ENCODE measurements around the gene SEC16A.
A peak's percentile ranks its signal among the peaks of the same experiment; 100 is the strongest.

The SEC16A gene, protein sequence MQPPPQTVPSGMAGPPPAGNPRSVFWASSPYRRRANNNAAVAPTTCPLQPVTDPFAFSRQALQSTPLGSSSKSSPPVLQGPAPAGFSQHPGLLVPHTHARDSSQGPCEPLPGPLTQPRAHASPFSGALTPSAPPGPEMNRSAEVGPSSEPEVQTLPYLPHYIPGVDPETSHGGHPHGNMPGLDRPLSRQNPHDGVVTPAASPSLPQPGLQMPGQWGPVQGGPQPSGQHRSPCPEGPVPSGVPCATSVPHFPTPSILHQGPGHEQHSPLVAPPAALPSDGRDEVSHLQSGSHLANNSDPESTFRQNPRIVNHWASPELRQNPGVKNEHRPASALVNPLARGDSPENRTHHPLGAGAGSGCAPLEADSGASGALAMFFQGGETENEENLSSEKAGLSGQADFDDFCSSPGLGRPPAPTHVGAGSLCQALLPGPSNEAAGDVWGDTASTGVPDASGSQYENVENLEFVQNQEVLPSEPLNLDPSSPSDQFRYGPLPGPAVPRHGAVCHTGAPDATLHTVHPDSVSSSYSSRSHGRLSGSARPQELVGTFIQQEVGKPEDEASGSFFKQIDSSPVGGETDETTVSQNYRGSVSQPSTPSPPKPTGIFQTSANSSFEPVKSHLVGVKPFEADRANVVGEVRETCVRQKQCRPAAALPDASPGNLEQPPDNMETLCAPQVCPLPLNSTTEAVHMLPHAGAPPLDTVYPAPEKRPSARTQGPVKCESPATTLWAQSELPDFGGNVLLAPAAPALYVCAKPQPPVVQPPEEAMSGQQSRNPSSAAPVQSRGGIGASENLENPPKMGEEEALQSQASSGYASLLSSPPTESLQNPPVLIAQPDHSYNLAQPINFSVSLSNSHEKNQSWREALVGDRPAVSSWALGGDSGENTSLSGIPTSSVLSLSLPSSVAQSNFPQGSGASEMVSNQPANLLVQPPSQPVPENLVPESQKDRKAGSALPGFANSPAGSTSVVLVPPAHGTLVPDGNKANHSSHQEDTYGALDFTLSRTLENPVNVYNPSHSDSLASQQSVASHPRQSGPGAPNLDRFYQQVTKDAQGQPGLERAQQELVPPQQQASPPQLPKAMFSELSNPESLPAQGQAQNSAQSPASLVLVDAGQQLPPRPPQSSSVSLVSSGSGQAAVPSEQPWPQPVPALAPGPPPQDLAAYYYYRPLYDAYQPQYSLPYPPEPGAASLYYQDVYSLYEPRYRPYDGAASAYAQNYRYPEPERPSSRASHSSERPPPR (N-terminal part only)

GRCh38 chr9:136482793-136483588, at the start of gene SEC16A:
TSS of gene SEC16A (minus strand) at chr9:136483040. CDS start at chr9:136477615, 5,425 bp downstream.
- DNase-seq = peak; percentile 80 to 94

- no peak for DNase-seq
Observed at GRCh38 chr9:136531904-136532798, 49.3 kb upstream of the SEC16A start.

GRCh38 chr9:136531186-136531903, 48.5 kb upstream of the SEC16A start:
- DNase-seq = no peak

- no peak for DNase-seq
Observed at GRCh38 chr9:136530461-136531089, 47.7 kb upstream of the SEC16A start.

- no peak for DNase-seq
Observed at GRCh38 chr9:136529516-136530460, 46.9 kb upstream of the SEC16A start.

GRCh38 chr9:136528716-136529341, 46.0 kb upstream of the SEC16A start:
- DNase-seq = no peak

DNA sequence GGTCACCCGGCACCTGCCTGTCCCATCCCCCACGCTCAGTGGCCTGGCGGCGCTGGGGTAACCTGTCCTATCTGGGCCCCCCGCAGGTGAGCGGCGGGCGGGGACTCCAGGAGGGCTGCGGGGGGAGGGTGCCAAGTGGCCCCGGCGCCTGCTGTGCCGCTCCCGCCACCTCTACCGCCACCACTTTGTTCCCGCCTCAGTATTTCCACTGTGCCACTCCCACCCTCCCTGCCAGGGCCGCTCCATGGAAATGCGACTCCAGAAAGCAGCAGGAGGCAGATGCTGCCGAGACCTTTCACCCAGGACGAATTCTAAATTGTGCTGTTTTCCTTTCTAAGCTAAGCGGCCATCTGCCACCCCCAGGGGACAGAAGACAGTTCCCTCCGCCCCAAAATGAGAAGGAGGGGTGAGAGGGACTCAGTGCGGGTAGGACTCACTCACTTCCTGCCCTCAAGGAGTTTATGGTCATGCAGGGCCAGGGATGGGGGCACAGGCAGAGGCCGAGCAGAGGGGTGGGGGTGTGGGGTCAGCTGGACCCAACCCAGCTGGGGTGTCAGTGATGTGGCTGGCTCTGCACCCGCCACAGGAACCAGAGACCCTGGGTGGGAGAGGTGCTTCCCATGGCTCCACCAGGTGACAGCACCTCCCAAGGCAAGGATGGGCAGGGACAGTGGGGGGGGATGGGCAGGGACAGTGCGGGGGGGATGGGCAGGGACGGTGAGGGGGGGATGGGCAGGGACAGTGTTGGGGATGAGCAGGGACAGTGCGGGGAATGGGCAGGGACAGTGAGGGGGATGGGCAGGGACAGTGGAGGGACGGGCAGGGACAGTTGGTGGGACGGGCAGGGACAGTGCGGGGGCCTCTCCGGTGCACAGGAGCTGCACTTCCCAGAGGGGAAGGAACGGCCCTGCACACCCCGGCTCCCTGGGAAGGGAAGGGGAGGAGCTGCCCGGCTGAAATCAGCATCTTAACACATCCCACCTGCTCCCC, 45.2 kb upstream of the SEC16A start:
- peak; percentile 18 to 20 for DNase-seq

DNA sequence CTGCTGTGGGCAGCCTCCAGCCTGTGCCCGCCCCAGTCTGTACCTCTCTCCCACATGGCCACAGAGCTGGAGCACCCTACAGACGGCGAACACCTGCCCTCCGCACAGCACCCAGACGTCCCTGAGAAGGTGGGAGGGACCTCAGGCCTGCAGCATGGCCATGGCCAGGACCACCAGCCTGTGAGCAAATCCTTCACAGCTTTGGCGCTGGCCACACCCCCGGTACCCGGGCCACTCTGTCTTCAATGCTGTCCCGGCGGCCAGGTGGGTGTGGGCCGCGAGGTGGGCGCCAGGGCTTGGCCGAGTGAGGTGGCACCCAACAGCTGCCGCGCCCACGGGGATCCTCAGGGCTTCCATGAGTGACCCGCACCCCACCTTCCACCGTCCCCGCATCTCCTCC, 44.3 kb upstream of the SEC16A start:
- no peak for DNase-seq

DNA sequence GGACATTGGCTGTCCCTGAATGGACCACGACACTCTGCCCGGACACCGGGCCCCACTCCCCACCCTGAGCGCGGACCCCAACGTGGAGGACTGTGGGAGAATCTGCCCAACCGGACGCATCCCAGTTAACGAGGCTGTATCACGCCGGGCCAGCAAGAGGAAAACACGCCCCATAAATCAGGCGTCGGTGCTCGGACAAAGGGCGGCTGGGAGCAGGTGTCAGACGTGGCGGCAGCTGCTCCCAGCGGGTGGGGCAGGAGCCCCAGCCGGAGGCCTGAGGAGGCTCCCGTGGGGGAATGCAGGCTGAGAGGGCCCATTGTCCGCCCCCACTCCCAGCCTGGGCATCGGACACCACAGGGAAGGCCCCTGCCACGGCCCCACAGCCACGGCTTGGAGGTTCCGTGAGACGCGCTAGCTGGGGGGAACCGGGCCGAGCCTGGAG, 43.8 kb upstream of the SEC16A start:
- peak in 1 of 2 experiments; percentile 11 for DNase-seq

DNA sequence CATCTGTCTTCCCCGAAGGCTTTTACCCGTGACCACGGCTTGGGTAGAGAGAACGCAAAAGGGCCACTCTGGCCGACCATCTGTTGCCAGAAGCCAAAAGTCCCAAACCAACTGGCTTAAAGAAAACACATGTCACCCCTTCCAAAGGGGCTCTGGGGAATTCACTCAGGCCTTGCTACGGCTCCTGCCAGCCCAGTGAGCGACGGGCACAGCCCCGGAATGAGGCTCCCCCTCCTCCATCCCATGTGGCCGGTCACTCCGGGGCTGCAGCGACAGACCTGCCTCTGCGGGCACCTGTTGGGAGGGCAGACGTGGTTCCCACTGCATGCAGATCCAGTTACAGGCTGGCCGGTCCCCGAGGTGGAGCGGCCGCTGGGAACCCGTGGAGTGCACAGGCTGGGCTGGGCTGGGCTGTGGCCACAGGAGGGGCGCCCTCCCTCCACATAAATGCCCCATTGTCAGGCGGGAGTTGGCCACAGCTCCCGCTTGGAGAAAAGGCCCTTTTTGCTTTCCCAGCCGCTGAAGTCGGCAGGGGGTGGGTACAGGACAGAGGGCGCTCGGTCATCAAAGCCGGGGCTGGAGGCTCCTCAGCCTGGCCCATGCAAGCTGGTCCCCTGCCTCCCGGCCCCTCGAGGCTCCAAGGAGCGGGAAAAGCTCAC, 43.1 kb upstream of the SEC16A start:
- DNase-seq = no peak

GRCh38 chr9:136525207-136525606, 42.4 kb upstream of the SEC16A start:
- no peak for DNase-seq

GRCh38 chr9:136522314-136523237, 39.7 kb upstream of the SEC16A start:
- DNase-seq = no peak

DNA sequence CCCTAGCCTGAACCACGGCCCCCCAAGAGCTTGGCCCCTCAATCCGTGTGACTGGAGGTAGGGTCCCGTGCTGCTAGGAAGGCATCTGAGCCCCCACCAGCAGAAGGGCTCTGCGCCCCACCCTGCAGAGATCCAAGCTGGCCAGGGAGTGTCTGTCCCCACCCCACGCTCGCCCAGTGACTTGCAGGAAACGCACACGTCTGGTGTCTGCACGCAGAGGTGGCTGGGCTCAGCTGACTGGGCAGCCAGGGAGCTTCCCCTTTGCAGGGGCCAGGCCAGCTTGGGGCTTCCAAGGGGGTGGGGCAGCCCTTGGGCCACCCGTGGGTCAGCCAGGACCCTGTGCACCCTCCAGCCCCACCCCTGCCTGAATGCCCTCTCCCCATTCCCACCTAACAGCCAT, 38.7 kb upstream of the SEC16A start:
- DNase-seq = no peak

- no peak for DNase-seq
Observed at GRCh38 chr9:136520053-136520540, 37.3 kb upstream of the SEC16A start.

All from NCI-H187 (cell line).